HEK293 (cell line): ENCODE measurements around the gene GGTA1.

Experiments
- CTCF ChIA-PET: fragments of 350-600 bp; formaldehyde crosslinking; extraction: SDS; loops from one replicate; lab custom pipeline; 2021; ENCODE audit warnings: antibody characterized with exemption; lab: Yijun Ruan, JAX
- POLR2A ChIA-PET: fragments of 300-600 bp; formaldehyde crosslinking; extraction: SDS; loops from one replicate; lab custom pipeline; 2020; ENCODE audit warnings: antibody characterized with exemption, inconsistent platforms; lab: Yijun Ruan, JAX
- H3K27ac ChIP-seq: fragments of 200-500 bp; sonication (Bioruptor generic); 2 replicates; pipeline ENCODE4 v1.5.1; 2014; ENCODE audit warnings: low read depth, low read length, control low read depth, inconsistent platforms; ENCODE audit errors: extremely low read depth
- H3K36me3 ChIP-seq, 2 experiments: fragments of 200-500 bp in 1 of 2; sonication (Bioruptor generic) in 1 of 2; 1 replicate in 1 of 2; 2 replicates in 1 of 2; pipeline ENCODE4 v1.5.1; 2014 to 2017; ENCODE audit warnings: inconsistent platforms in 2 of 2, low read length in 2 of 2; ENCODE audit not compliant: control insufficient read depth in 2 of 2, insufficient read depth in 1 of 2
- H3K4me1 ChIP-seq: fragments of 200-500 bp; sonication (Bioruptor generic); 2 replicates; pipeline ENCODE4 v1.5.1; 2014; ENCODE audit warnings: mild to moderate bottlenecking, low read length, inconsistent platforms; ENCODE audit not compliant: control insufficient read depth, insufficient read depth
- H3K4me3 ChIP-seq: 2 replicates; pipeline ENCODE4 v1.5.1; 2011; ENCODE audit warnings: low read depth, mild to moderate bottlenecking, control low read depth, low read length, moderate library complexity
- H3K9me3 ChIP-seq: fragments of 200-500 bp; sonication (Bioruptor generic); 2 replicates; pipeline ENCODE4 v1.5.1; 2014; ENCODE audit warnings: low read depth, low read length, inconsistent platforms; ENCODE audit not compliant: control insufficient read depth, insufficient read depth
- MZF1 ChIP-seq: fragments of 450-650 bp; formaldehyde crosslinking; IDR thresholded peaks from 2 replicates; pipeline ENCODE4 v1.5.1; 2017; ENCODE audit warnings: missing biosample characterization, missing genetic modification characterization, borderline replicate concordance
- ZBTB21 ChIP-seq: fragments of 450-650 bp; formaldehyde crosslinking; IDR thresholded peaks from 2 replicates; pipeline ENCODE4 v1.5.1; 2017; ENCODE audit warnings: missing biosample characterization, missing genetic modification characterization
- ZNF146 ChIP-seq: fragments of 450-650 bp; formaldehyde crosslinking; IDR thresholded peaks from 2 replicates; pipeline ENCODE4 v1.5.1; 2016; ENCODE audit warnings: missing biosample characterization, missing genetic modification characterization
- ZNF184 ChIP-seq: fragments of 450-650 bp; IDR thresholded peaks from 2 replicates; pipeline ENCODE4 v1.5.1; 2018; ENCODE audit warnings: missing biosample characterization, mild to moderate bottlenecking, missing genetic modification characterization
- ZNF221 ChIP-seq: fragments of 450-650 bp; formaldehyde crosslinking; IDR thresholded peaks from 2 replicates; pipeline ENCODE4 v1.5.1; 2017; ENCODE audit warnings: missing biosample characterization, missing genetic modification characterization, borderline replicate concordance
- ZNF311 ChIP-seq: fragments of 450-650 bp; formaldehyde crosslinking; IDR thresholded peaks from 2 replicates; pipeline ENCODE4 v1.5.1; 2017; ENCODE audit warnings: missing biosample characterization, missing genetic modification characterization, borderline replicate concordance
- ZNF416 ChIP-seq: fragments of 450-650 bp; formaldehyde crosslinking; IDR thresholded peaks from 2 replicates; pipeline ENCODE4 v1.5.1; 2016; ENCODE audit warnings: missing biosample characterization, missing genetic modification characterization
- ZNF501 ChIP-seq: fragments of 450-650 bp; formaldehyde crosslinking; IDR thresholded peaks from 2 replicates; pipeline ENCODE4 v1.5.1; 2016; ENCODE audit warnings: missing biosample characterization, missing genetic modification characterization
- ZNF514 ChIP-seq: fragments of 450-650 bp; formaldehyde crosslinking; IDR thresholded peaks from 2 replicates; pipeline ENCODE4 v1.5.1; 2016; ENCODE audit warnings: missing biosample characterization, missing genetic modification characterization
- ZNF530 ChIP-seq: fragments of 450-650 bp; formaldehyde crosslinking; IDR thresholded peaks from 2 replicates; pipeline ENCODE4 v1.5.1; 2016; ENCODE audit warnings: low read depth, missing biosample characterization, missing genetic modification characterization
- TF ChIP-seq, protein P1 (sequence below): fragments of 450-650 bp; formaldehyde crosslinking; IDR thresholded peaks from 2 replicates; pipeline ENCODE4 v1.5.1; 2016; ENCODE audit warnings: missing biosample characterization, missing genetic modification characterization
- TF ChIP-seq, protein P2 (sequence below): fragments of 450-650 bp; formaldehyde crosslinking; IDR thresholded peaks from 2 replicates; pipeline ENCODE4 v1.5.1; 2016; ENCODE audit warnings: missing biosample characterization, missing genetic modification characterization, borderline replicate concordance
- TF ChIP-seq, protein P3 (sequence below): fragments of 450-650 bp; formaldehyde crosslinking; IDR thresholded peaks from 2 replicates; pipeline ENCODE4 v1.5.1; 2016; ENCODE audit warnings: missing biosample characterization, missing genetic modification characterization
- TF ChIP-seq, protein P4 (sequence below): fragments of 450-650 bp; formaldehyde crosslinking; IDR thresholded peaks from 2 replicates; pipeline ENCODE4 v1.5.1; 2016; ENCODE audit warnings: missing biosample characterization, missing genetic modification characterization
- TF ChIP-seq, protein P5 (sequence below): fragments of 450-650 bp; formaldehyde crosslinking; IDR thresholded peaks from 2 replicates; pipeline ENCODE4 v1.5.1; 2017; ENCODE audit warnings: missing biosample characterization, missing genetic modification characterization
- TF ChIP-seq, protein P6 (sequence below): fragments of 450-650 bp; formaldehyde crosslinking; IDR thresholded peaks from 2 replicates; pipeline ENCODE4 v1.5.1; 2016; ENCODE audit warnings: missing biosample characterization, missing genetic modification characterization
- TF ChIP-seq, protein P7 (sequence below): fragments of 450-650 bp; formaldehyde crosslinking; IDR thresholded peaks from 2 replicates; pipeline ENCODE4 v1.5.1; 2016; ENCODE audit warnings: missing biosample characterization, missing genetic modification characterization

Gene GGTA1

DNA sequence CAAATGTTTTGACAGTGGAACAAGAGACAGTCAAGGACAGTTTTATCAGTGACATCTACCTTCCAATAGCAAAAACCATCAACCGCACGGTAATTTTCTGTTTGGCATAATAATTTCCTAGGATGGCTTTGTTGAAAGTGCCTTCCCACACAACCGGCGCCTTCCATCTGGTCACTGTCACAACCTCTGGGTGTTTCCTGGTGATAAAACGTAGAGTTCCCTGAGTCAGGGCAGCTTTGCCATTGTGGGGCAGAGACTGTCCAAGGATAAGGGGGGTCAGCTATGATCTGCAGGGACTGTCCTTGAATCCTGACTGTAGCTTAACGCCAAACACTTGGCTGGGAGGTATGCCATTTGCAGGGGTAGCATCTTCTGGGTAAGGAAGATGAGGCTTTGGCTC, 47.6 kb downstream of the GGTA1 start:
- H3K36me3 ChIP-seq: no peaks in the 10 kb centered on the region
- H3K9me3 ChIP-seq: no peaks in the 10 kb centered on the region
- TF ChIP-seq ZNF530 (tag by site-specific recombination) (no peak), ZNF221 (tag by site-specific recombination) (no peak), ZNF416 (no peak), ZNF514 (no peak), ZNF311 (no peak), MZF1 (no peak), ZNF501 (no peak), ZNF146 (tag by site-specific recombination) (no peak)
- TF ChIP-seq, protein P1, sequence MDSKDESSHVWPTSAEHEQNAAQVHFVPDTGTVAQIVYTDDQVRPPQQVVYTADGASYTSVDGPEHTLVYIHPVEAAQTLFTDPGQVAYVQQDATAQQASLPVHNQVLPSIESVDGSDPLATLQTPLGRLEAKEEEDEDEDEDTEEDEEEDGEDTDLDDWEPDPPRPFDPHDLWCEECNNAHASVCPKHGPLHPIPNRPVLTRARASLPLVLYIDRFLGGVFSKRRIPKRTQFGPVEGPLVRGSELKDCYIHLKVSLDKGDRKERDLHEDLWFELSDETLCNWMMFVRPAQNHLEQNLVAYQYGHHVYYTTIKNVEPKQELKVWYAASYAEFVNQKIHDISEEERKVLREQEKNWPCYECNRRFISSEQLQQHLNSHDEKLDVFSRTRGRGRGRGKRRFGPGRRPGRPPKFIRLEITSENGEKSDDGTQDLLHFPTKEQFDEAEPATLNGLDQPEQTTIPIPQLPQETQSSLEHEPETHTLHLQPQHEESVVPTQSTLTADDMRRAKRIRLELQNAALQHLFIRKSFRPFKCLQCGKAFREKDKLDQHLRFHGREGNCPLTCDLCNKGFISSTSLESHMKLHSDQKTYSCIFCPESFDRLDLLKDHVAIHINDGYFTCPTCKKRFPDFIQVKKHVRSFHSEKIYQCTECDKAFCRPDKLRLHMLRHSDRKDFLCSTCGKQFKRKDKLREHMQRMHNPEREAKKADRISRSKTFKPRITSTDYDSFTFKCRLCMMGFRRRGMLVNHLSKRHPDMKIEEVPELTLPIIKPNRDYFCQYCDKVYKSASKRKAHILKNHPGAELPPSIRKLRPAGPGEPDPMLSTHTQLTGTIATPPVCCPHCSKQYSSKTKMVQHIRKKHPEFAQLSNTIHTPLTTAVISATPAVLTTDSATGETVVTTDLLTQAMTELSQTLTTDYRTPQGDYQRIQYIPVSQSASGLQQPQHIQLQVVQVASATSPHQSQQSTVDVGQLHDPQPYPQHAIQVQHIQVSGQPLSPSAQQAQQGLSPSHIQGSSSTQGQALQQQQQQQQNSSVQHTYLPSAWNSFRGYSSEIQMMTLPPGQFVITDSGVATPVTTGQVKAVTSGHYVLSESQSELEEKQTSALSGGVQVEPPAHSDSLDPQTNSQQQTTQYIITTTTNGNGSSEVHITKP (tag by site-specific recombination): no peak
- TF ChIP-seq, protein P2, sequence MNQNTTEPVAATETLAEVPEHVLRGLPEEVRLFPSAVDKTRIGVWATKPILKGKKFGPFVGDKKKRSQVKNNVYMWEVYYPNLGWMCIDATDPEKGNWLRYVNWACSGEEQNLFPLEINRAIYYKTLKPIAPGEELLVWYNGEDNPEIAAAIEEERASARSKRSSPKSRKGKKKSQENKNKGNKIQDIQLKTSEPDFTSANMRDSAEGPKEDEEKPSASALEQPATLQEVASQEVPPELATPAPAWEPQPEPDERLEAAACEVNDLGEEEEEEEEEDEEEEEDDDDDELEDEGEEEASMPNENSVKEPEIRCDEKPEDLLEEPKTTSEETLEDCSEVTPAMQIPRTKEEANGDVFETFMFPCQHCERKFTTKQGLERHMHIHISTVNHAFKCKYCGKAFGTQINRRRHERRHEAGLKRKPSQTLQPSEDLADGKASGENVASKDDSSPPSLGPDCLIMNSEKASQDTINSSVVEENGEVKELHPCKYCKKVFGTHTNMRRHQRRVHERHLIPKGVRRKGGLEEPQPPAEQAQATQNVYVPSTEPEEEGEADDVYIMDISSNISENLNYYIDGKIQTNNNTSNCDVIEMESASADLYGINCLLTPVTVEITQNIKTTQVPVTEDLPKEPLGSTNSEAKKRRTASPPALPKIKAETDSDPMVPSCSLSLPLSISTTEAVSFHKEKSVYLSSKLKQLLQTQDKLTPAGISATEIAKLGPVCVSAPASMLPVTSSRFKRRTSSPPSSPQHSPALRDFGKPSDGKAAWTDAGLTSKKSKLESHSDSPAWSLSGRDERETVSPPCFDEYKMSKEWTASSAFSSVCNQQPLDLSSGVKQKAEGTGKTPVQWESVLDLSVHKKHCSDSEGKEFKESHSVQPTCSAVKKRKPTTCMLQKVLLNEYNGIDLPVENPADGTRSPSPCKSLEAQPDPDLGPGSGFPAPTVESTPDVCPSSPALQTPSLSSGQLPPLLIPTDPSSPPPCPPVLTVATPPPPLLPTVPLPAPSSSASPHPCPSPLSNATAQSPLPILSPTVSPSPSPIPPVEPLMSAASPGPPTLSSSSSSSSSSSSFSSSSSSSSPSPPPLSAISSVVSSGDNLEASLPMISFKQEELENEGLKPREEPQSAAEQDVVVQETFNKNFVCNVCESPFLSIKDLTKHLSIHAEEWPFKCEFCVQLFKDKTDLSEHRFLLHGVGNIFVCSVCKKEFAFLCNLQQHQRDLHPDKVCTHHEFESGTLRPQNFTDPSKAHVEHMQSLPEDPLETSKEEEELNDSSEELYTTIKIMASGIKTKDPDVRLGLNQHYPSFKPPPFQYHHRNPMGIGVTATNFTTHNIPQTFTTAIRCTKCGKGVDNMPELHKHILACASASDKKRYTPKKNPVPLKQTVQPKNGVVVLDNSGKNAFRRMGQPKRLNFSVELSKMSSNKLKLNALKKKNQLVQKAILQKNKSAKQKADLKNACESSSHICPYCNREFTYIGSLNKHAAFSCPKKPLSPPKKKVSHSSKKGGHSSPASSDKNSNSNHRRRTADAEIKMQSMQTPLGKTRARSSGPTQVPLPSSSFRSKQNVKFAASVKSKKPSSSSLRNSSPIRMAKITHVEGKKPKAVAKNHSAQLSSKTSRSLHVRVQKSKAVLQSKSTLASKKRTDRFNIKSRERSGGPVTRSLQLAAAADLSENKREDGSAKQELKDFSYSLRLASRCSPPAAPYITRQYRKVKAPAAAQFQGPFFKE (tag by site-specific recombination): no peak
- TF ChIP-seq, protein P3, sequence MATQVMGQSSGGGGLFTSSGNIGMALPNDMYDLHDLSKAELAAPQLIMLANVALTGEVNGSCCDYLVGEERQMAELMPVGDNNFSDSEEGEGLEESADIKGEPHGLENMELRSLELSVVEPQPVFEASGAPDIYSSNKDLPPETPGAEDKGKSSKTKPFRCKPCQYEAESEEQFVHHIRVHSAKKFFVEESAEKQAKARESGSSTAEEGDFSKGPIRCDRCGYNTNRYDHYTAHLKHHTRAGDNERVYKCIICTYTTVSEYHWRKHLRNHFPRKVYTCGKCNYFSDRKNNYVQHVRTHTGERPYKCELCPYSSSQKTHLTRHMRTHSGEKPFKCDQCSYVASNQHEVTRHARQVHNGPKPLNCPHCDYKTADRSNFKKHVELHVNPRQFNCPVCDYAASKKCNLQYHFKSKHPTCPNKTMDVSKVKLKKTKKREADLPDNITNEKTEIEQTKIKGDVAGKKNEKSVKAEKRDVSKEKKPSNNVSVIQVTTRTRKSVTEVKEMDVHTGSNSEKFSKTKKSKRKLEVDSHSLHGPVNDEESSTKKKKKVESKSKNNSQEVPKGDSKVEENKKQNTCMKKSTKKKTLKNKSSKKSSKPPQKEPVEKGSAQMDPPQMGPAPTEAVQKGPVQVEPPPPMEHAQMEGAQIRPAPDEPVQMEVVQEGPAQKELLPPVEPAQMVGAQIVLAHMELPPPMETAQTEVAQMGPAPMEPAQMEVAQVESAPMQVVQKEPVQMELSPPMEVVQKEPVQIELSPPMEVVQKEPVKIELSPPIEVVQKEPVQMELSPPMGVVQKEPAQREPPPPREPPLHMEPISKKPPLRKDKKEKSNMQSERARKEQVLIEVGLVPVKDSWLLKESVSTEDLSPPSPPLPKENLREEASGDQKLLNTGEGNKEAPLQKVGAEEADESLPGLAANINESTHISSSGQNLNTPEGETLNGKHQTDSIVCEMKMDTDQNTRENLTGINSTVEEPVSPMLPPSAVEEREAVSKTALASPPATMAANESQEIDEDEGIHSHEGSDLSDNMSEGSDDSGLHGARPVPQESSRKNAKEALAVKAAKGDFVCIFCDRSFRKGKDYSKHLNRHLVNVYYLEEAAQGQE: no peak
- CTCF ChIA-PET: interaction anchor here (0.9 kb wide), 1 partner anchor 11 kb away, joined by 4 read pairs; no protein-coding TSS in a partner anchor
- H3K4me3 ChIP-seq: no peak overlapping the region
- POLR2A ChIA-PET: no interaction called here
- no peak overlapping the region for H3K27ac ChIP-seq
- H3K4me1 ChIP-seq: peaks cover 9% of the 10 kb centered on the region; the same call in 1 of the 2 replicates

DNA sequence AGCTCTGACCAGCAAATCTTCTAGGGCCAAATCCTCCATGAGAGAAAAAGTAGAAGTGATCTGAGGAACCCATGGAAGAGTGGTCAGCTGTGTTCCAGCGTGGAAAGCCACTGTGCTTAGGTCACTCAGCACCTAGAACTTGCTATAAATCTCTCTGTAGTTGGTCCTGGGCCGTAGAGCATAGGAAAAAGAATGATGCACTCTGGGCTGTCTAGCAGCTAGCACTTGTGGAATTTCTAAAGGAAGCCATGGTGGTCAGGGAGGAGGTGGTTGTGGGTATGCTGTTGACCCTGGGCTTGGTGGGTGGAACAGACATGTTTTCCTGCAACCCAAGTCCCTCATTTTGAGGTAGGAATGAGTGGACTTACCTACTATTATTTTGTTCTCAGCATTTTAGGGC, 48.1 kb downstream of the GGTA1 start:
- POLR2A ChIA-PET: no interaction called here
- CTCF ChIA-PET: interaction anchor here (0.6 to 1.4 kb wide), 5 partner anchors 11 to 239 kb away, joined by 3 to 6 read pairs (median 4); no protein-coding TSS in a partner anchor
- TF ChIP-seq, protein P4, sequence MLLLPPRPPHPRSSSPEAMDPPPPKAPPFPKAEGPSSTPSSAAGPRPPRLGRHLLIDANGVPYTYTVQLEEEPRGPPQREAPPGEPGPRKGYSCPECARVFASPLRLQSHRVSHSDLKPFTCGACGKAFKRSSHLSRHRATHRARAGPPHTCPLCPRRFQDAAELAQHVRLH (tag by site-specific recombination): no peak
- TF ChIP-seq ZBTB21 (no peak), ZNF184 (tag by site-specific recombination) (no peak)
- TF ChIP-seq, protein P5, sequence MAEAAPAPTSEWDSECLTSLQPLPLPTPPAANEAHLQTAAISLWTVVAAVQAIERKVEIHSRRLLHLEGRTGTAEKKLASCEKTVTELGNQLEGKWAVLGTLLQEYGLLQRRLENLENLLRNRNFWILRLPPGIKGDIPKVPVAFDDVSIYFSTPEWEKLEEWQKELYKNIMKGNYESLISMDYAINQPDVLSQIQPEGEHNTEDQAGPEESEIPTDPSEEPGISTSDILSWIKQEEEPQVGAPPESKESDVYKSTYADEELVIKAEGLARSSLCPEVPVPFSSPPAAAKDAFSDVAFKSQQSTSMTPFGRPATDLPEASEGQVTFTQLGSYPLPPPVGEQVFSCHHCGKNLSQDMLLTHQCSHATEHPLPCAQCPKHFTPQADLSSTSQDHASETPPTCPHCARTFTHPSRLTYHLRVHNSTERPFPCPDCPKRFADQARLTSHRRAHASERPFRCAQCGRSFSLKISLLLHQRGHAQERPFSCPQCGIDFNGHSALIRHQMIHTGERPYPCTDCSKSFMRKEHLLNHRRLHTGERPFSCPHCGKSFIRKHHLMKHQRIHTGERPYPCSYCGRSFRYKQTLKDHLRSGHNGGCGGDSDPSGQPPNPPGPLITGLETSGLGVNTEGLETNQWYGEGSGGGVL (tag by site-specific recombination): no peak
- TF ChIP-seq, protein P6, sequence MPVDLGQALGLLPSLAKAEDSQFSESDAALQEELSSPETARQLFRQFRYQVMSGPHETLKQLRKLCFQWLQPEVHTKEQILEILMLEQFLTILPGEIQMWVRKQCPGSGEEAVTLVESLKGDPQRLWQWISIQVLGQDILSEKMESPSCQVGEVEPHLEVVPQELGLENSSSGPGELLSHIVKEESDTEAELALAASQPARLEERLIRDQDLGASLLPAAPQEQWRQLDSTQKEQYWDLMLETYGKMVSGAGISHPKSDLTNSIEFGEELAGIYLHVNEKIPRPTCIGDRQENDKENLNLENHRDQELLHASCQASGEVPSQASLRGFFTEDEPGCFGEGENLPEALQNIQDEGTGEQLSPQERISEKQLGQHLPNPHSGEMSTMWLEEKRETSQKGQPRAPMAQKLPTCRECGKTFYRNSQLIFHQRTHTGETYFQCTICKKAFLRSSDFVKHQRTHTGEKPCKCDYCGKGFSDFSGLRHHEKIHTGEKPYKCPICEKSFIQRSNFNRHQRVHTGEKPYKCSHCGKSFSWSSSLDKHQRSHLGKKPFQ: no peak
- TF ChIP-seq, protein P7, sequence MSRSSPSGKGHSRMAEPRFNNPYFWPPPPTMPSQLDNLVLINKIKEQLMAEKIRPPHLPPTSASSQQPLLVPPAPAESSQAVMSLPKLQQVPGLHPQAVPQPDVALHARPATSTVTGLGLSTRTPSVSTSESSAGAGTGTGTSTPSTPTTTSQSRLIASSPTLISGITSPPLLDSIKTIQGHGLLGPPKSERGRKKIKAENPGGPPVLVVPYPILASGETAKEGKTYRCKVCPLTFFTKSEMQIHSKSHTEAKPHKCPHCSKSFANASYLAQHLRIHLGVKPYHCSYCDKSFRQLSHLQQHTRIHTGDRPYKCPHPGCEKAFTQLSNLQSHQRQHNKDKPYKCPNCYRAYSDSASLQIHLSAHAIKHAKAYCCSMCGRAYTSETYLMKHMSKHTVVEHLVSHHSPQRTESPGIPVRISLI (tag by site-specific recombination): no peak

More for the DNA sequence above, 48.1 kb downstream of the GGTA1 start:
- Histone ChIP-seq H3K4me3 (no peak overlapping the region), H3K9me3 (no peaks in the 10 kb centered on the region), H3K4me1 (peaks cover 9% of the 10 kb centered on the region; the same call in 1 of the 2 replicates), H3K36me3 (no peaks in the 10 kb centered on the region), H3K27ac (no peak overlapping the region)
